Kidney glomerular epithelial cell (primary cell): ENCODE data around the gene UGT1A5.
"Not testable (repeated sequence)": the region's sequence is repeated elsewhere in the genome, so short reads cannot be mapped to it uniquely, and the experiment has no call there.

Source experiments
- DNase-seq: peaks from one replicate; lab custom pipeline; 2025; lab: John Stamatoyannopoulos, UW

Gene UGT1A5

DNA sequence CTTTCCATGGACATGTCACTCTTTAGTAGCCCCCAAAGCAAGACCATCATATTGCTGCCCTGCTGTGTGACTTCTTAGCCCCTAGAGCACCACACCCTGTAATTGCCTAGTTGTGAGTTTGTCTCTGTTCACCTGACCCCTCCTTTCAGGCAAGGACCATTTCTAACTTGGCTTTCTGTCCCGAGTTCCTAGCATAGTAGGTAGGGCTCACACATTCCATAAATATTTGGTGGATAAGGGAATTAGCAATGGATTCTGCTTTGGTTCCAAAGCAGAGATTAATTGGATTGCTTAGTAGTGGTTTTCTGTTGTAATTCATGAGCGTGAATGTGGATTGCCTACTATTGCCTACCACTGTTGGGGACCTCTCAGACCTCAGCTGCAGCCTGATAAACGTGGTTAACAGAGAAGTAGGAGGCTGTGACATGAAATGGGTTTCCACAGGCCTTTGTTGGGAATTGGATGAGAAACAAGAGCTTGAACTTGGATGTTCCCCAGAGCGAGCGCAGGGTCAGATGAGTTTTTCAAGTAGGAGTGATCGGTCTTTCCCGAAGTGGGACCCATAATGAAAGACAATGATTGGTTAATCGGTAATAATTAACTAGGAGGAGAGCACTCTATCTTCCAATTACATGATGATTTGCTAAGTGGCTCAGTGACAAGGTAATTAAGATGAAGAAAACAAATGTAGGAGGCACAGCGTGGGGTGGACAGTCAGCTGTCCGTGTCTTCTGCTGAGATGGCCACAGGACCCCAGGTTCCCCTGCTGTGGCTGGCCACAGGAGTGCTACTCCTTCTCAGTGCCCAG is 34.0 kb downstream of the UGT1A5 start:
- DNase-seq = peak; percentile 38

GRCh38 chr2:233747283-233747544 is 34.5 kb downstream of the UGT1A5 start:
- DNase-seq = no peak

DNA sequence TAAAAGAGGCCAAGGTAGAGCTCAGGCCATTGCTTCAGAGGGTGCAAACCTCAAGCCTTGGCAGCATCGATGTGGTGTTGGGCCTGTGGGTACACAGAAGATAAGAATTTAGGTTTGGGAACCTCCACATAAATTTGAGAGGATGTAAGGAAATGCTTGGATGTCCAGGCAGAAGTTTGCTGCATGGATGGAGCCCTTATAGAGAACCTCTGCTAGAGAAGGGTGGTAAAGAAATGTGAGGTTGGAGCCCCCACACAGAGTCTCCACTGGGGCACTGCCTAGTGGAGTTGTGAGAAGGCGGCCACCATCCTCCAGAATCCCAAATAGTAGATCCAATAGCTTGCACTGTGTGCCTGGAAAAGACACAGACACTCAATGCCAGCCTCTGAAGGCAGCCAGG is 38.0 kb downstream of the UGT1A5 start:
- not testable (repeated sequence) for DNase-seq

DNA sequence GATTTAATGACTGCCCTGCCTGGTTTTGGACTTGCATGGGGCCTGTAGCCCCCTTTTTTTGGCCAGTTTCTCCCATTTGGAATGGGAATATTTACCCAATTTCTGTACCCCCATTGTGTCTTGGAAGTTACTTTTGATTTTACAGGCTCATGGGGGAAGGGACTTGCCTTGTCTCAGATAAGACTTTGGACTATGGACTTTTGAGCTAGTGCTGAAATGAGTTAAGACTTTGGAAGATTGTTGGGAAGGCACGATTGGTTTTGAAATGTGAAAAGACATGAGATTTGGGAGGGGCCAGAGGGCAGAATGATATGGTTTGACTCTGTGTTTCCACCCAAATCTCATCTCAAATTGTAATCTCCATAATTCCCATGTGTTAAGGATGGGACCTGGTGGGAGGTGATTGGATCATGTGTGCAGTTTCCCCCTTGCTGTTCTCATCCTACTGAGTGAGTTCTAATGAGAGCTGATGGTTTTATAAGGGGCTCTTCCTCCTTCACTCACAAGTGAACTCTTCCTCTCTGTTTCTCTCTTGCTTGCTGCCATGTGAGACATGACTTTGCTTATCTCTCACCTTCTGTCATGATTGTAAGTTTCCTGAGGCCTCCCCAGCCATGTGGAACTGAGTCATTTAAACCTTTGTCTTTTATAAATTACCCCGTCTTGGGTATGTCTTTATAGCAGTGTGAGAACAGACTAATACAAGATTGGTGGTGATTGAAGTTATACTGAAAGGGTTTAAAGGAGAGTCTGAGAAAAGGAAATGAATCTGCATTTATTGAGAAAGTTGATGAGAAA is 38.7 kb downstream of the UGT1A5 start:
- DNase-seq = not testable (repeated sequence)

GRCh38 chr2:233754872-233755611 is 42.3 kb downstream of the UGT1A5 start:
- no peak for DNase-seq

DNA sequence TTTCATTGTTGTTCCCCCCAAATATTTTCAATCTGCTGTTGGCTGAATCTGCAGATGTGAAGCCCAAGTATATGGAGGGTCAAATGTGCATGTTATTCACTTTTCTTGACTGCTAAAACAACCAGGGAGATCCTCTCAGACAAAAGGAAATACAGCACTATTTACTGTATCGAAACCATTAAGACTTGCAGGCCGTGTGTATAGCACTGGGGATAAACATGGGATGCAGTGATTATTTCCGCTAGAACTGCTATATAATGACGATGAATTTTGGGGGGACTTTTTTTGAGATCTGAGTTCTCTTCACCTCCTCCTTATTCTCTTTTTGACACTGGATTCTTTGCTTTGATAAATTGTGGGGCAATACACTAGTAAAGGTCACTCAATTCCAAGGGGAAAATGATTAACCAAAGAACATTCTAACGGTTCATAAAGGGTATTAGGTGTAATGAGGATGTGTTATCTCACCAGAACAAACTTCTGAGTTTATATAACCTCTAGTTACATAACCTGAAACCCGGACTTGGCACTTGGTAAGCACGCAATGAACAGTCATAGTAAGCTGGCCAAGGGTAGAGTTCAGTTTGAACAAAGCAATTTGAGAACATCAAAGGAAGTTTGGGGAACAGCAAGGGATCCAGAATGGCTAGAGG is 43.8 kb downstream of the UGT1A5 start:
- peak; percentile 18 for DNase-seq

DNA sequence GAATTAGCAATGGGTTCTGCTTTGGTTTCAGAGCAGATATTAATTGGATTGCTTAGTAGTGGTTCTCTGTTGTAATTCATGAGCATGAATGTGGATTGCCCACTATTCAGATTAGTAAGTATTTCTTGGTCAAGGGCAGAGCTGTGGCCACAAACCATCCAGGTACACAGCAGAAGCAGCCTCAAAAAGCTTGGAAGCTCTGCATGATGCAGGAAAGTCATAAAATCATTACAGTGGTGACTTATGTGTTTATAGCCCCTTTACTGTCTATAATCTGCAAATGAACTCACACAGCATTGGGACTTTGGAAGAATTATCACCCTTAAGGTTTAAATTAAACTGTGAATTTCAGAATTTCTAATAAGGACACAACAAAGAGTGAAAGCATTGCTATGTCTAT is 45.4 kb downstream of the UGT1A5 start:
- DNase-seq = no peak

GRCh38 chr2:233758849-233759248 is 46.1 kb downstream of the UGT1A5 start:
- no peak for DNase-seq

DNA sequence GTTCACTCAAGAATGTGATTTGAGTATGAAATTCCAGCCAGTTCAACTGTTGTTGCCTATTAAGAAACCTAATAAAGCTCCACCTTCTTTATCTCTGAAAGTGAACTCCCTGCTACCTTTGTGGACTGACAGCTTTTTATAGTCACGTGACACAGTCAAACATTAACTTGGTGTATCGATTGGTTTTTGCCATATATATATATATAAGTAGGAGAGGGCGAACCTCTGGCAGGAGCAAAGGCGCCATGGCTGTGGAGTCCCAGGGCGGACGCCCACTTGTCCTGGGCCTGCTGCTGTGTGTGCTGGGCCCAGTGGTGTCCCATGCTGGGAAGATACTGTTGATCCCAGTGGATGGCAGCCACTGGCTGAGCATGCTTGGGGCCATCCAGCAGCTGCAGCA is 47.3 kb downstream of the UGT1A5 start, which contains the start of gene UGT1A1:
Gene UGT1A1, plus strand, starts transcription at position 228 of the 400 bp plus-strand sequence. Its CDS starts 18 bp downstream, at position 246.
- no peak for DNase-seq

DNA sequence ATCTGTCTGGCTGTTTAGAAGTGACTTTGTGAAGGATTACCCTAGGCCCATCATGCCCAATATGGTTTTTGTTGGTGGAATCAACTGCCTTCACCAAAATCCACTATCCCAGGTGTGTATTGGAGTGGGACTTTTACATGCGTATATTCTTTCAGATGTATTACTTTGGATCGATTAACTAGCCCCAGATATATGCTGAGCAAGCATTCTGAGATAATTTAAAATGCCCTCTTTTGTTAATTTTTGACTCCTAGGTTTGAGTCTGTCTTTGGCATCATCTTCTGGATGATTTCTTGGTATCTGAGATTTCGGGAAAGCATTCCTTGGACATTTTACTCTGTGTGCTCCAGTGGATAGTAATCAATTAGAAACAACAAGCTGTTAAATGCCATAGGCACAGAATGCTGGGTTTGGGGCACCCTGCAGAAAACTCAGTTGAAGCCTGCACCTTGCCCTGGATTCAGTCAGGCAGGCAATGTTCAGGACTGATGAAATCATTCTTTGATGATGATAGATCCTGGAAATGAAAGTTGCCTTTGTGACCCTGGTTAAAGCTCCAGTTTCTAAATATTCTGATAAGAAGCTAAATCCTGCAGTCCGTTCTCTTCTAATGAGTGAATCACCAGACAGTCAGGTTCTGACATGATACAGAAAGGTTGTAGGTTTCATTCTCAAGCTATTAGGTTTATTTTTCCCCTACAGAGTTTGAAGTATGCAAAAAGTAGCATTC is 48.5 kb downstream of the UGT1A5 start:
- DNase-seq = no peak

- peak; percentile 29 for DNase-seq
These were observed 51.6 kb downstream of the UGT1A5 start for GRCh38 chr2:233764264-233764663.

DNA sequence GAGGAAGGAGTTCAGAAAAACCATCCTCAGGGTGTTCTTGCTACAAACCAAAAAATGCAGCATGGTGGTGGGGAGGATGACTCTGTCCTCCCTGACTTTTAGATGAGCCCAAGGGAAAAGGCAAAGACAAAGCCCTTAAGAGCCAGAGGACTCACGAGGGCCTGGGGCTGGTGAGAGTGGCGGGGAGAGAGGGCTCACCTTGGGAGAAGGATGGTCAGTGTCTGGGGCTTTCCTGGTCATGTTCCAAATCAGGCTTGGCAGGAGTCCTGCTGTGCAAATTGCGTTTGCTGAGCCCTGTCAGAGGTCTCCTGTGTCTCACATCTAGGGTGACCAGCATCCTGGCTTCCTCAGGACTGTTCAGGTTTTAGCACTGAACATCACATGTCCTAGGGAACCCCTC is 52.1 kb downstream of the UGT1A5 start:
- DNase-seq = no peak

DNA sequence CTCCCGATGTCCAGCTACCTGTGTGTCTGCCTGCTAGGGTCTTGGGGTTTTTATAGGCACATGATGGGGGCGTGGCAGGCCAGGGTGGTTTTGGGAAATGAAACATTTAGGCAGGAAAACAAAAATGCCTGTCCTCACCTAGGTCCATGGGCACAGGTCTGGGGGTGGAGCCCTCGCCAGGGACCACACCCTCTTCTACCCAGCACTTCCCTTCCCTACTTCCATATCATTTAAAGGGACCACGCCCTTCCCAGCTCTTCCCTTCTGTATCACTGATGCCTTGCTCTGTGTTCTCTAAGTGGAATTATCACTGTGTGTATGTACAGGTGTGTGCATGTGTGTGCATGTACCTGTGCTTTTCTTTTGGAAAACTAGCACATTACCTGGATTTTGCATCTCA is 53.7 kb downstream of the UGT1A5 start:
- DNase-seq = no peak

GRCh38 chr2:233768076-233768475 is 55.4 kb downstream of the UGT1A5 start:
- DNase-seq = no peak

DNA sequence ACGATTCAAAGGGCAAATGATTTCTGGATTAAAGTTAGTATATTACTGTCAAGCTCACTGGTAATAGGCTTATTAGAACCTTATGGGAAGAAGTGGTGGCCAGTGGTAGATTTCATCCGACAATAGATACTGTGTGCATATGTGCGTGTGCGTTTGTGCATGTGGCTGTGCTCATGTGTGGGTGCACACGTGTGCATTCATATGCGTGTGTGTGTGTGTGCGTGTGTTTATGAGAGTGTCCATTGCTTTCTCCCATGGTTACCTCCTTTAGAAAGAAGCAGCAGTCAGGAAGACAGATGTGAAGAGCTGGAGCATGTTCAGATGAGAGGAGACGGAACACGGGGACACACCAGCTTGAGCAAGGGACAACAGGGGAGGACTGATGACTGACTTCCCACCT is 56.6 kb downstream of the UGT1A5 start:
- DNase-seq = no peak

DNA sequence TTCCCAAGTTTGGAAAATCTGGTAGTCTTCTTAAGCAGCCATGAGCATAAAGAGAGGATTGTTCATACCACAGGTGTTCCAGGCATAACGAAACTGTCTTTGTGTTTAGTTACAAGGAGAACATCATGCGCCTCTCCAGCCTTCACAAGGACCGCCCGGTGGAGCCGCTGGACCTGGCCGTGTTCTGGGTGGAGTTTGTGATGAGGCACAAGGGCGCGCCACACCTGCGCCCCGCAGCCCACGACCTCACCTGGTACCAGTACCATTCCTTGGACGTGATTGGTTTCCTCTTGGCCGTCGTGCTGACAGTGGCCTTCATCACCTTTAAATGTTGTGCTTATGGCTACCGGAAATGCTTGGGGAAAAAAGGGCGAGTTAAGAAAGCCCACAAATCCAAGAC is 59.4 kb downstream of the UGT1A5 start:
- DNase-seq = no peak

DNA sequence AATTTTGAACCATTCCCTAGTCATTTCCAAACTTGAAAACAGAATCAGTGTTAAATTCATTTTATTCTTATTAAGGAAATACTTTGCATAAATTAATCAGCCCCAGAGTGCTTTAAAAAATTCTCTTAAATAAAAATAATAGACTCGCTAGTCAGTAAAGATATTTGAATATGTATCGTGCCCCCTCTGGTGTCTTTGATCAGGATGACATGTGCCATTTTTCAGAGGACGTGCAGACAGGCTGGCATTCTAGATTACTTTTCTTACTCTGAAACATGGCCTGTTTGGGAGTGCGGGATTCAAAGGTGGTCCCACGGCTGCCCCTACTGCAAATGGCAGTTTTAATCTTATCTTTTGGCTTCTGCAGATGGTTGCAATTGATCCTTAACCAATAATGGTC is 59.9 kb downstream of the UGT1A5 start:
- no peak for DNase-seq

DNA sequence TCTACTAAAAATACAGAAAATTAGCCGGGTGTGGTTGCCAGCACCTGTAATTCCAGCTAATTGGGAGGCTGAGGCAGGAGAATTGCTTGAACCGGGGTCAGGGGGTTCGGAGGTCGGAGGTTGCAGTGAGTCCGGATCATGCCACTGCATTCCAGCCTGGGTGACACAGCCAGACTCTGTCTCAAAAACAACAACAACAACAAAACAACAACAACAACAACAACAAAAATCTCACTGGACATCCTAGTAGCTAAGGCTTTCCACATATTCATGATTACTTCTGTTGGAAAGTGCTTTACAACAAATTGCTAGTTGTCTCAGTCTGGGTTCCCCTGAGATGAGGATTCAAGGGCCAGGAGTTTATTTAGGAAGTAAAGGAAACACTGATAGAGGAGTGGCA is 61.1 kb downstream of the UGT1A5 start:
- DNase-seq = no peak

GRCh38 chr2:233775414-233775813 is 62.7 kb downstream of the UGT1A5 start:
- no peak for DNase-seq

- no peak for DNase-seq
These were observed 65.3 kb downstream of the UGT1A5 start, which contains the start of gene MROH2A for GRCh38 chr2:233778030-233778429. MROH2A (plus strand) TSS chr2:233778330; CDS start chr2:233779359, 1,029 bp downstream.

DNA sequence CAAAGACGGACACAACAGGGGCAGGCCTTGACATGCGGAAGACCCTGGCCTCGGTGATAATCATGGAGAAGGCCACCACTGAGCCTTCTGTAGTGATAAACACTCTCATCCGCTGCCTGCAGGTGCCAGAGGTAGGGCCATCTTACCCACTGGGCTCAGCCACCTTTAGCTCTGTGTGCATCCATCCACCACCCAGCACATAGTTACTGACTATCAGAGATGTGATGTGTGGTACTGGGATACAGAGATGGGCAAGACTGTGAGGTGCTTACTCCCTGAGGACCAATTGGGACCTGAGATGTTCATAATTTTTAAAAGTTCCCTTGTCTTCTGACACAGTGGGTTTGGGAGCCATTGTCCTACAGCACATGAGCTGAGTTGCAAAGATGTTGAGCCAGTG is 67.0 kb downstream of the UGT1A5 start:
- no peak for DNase-seq
